HG02571 (cell line): Measurements from ENCODE around the gene ATP2C1.
"Not testable (repeated sequence)": the region's sequence is repeated elsewhere in the genome, so short reads cannot be mapped to it uniquely, and the experiment has no call there.

ENCODE experiments used
- ATAC-seq: cut with Tn5 transposase; IDR thresholded peaks from one replicate; pipeline ENCODE4 v1.9.1; 2021; ENCODE audit warnings: mild to moderate bottlenecking, moderate library complexity; ENCODE audit not compliant: unreplicated experiment

Gene ATP2C1

GRCh38 chr3:130935761-130936492 is 42.0 kb downstream of the ATP2C1 start:
- ATAC-seq = no peak

GRCh38 chr3:130939753-130940152 is 45.9 kb downstream of the ATP2C1 start:
- no peak for ATAC-seq

- ATAC-seq = no peak
These were observed 47.9 kb downstream of the ATP2C1 start for GRCh38 chr3:130941793-130942192.

GRCh38 chr3:130946882-130947281 is 53.0 kb downstream of the ATP2C1 start:
- ATAC-seq = no peak

- no peak for ATAC-seq
These were observed 54.3 kb downstream of the ATP2C1 start for GRCh38 chr3:130948001-130948773.

GRCh38 chr3:130948929-130949328 is 55.0 kb downstream of the ATP2C1 start:
- no peak for ATAC-seq

GRCh38 chr3:130950124-130950523 is 56.2 kb downstream of the ATP2C1 start:
- no peak for ATAC-seq

GRCh38 chr3:130950641-130951040 is 56.8 kb downstream of the ATP2C1 start:
- ATAC-seq = no peak

- no peak for ATAC-seq
These were observed 61.6 kb downstream of the ATP2C1 start for GRCh38 chr3:130955481-130955880.

- no peak for ATAC-seq
These were observed 62.4 kb downstream of the ATP2C1 start for GRCh38 chr3:130956281-130956680.

GRCh38 chr3:130956721-130957120 is 62.8 kb downstream of the ATP2C1 start:
- no peak for ATAC-seq

- no peak for ATAC-seq
These were observed 66.4 kb downstream of the ATP2C1 start for GRCh38 chr3:130960139-130960795.

- no peak for ATAC-seq
These were observed 67.6 kb downstream of the ATP2C1 start for GRCh38 chr3:130961458-130961857.

GRCh38 chr3:130963444-130963843 is 69.6 kb downstream of the ATP2C1 start:
- no peak for ATAC-seq

GRCh38 chr3:130963878-130964277 is 70.0 kb downstream of the ATP2C1 start:
- no peak for ATAC-seq

- no peak for ATAC-seq
These were observed 73.4 kb downstream of the ATP2C1 start for GRCh38 chr3:130967281-130967680.

- ATAC-seq = no peak
These were observed 74.3 kb downstream of the ATP2C1 start for GRCh38 chr3:130968221-130968620.

GRCh38 chr3:130969621-130970020 is 75.7 kb downstream of the ATP2C1 start:
- no peak for ATAC-seq

- ATAC-seq = no peak
These were observed 77.3 kb downstream of the ATP2C1 start for GRCh38 chr3:130971208-130971607.

GRCh38 chr3:130972592-130972991 is 78.7 kb downstream of the ATP2C1 start:
- ATAC-seq = not testable (repeated sequence)

GRCh38 chr3:130973406-130973805 is 79.5 kb downstream of the ATP2C1 start:
- ATAC-seq = no peak

- no peak for ATAC-seq
These were observed 80.3 kb downstream of the ATP2C1 start for GRCh38 chr3:130974201-130974600.
